OCI-LY7 (cell line): Measurements from ENCODE around the gene SKIC2.
"Not testable (repeated sequence)": the region's sequence is repeated elsewhere in the genome, so short reads cannot be mapped to it uniquely, and the experiment has no call there.

Source experiments
- CTCF ChIP-seq: fragments of 200-600 bp; sonication (generic); conservative IDR thresholded peaks from 2 replicates; pipeline ENCODE4 v1.5.1; 2014; ENCODE audit warnings: mild to moderate bottlenecking, antibody characterized with exemption, low read length, moderate library complexity, mixed read lengths
- EZH2phosphoT487 ChIP-seq: fragments of 200-600 bp; sonication (generic); IDR thresholded peaks from 2 replicates; pipeline ENCODE4 v1.6.1; 2018; ENCODE audit warnings: low read depth, borderline replicate concordance, mild to moderate bottlenecking, mixed run types, antibody characterized with exemption, low read length, moderate library complexity, mixed read lengths

DNA sequence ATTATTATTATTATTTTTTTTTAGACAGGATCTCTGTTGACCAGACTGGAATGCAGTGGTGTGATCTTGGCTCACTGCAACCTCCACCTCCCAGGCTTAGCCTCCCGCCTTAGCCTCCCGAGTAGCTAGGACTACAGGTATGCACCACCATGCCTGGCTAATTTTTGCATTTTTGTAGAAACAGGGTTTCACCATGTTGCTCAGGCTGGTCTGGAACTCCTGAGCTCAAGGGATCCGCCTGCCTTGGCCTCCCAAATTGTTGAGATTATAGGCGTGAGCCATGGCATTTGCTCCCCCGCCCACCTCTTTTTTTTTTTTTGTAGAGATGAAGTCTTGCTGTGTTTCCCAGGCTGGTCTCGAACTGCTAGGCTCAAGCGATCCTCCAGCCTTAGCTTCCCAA is 49.7 kb upstream of the SKIC2 start:
- not testable (repeated sequence) for TF ChIP-seq CTCF, EZH2phosphoT487
